ENCODE results near the gene ILF2. TPM values are rescaled to one million over a fixed set of nuclear protein-coding genes. Genes with fewer than 3 reads are reported as not detected.

ILF2 gene
- total RNA-seq, 1 experiment from 2014 or later = 420 TPM

GRCh38 chr1:153629971-153630370 is 40.8 kb downstream of the ILF2 start:
- BruUV-seq (replicated peaks) = no TSS peak

DNA sequence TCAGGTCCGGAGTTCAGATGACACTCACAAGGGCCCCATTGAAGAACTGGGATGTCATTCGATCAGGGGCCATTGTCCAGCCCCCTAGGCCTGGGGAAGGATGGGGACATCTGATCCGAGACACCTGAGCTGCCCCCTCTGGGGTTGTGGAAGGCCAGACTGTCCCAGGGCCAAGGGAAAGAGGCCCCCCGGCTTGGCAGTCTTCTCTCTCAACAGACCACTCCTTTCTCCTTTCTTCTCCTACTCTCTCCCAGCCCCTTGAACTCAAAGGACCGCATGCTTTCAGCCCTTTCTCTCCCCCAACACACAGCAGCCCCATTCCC is 41.5 kb downstream of the ILF2 start:
- ChIA-PET CTCF (no interaction called here), POLR2A (ENCODE audit: low non-redundant PET) (no interaction called here)
- no TSS peak for BruUV-seq (replicated peaks)
- Histone ChIP-seq H3K4me1 (ENCODE audit: insufficient read depth, low read length, poor library complexity, severe bottlenecking) (peaks cover 23% of the 10 kb centered on the region), H3K36me3 (ENCODE audit: insufficient read depth, low read length, poor library complexity, severe bottlenecking) (no peaks in the 10 kb centered on the region), H3K4me3 (ENCODE audit: low read depth, low read length, poor library complexity, severe bottlenecking) (no peak overlapping the region), H3K27me3 (replicated peaks; ENCODE audit: insufficient read depth, low read depth, low read length, poor library complexity) (no peaks in the 10 kb centered on the region), H3K9me3 (ENCODE audit: low read depth, low read length, poor library complexity, severe bottlenecking) (no peaks in the 10 kb centered on the region), H3K27ac (ENCODE audit: low read depth, low read length, poor library complexity, severe bottlenecking) (no peak overlapping the region)
- TF ChIP-seq EZH2 (IDR thresholded peaks at IDR 0.05; ENCODE audit: borderline replicate concordance, low read depth, low read length, poor library complexity, severe bottlenecking) = no peak
- no peak for TF ChIP-seq CTCF (conservative IDR thresholded peaks at IDR 0.05; ENCODE audit: low read depth, low read length)
- no peak for DNase-seq (ENCODE audit: low spot score)
- intact Hi-C loops (cut with micrococcal nuclease; ENCODE audit: unreplicated experiment) = no loop called here

More at GRCh38 chr1:153629971-153630370, 40.8 kb downstream of the ILF2 start:
- POLR2A ChIA-PET (ENCODE audit: low non-redundant PET) = no interaction called here
- H3K9me3 ChIP-seq (ENCODE audit: low read depth, low read length, poor library complexity, severe bottlenecking) = no peaks in the 10 kb centered on the region
- H3K27me3 ChIP-seq (replicated peaks; ENCODE audit: insufficient read depth, low read depth, low read length, poor library complexity) = no peaks in the 10 kb centered on the region
- H3K27ac ChIP-seq (ENCODE audit: low read depth, low read length, poor library complexity, severe bottlenecking) = no peak overlapping the region
- intact Hi-C loops (cut with micrococcal nuclease; ENCODE audit: unreplicated experiment) = loop anchor here (5.0 kb wide), 1 partner anchor 98 kb away; no protein-coding TSS in a partner anchor
- no peak for DNase-seq (ENCODE audit: low spot score)
- CTCF ChIA-PET = no interaction called here
- no peak for TF ChIP-seq CTCF (conservative IDR thresholded peaks at IDR 0.05; ENCODE audit: low read depth, low read length)
- no peak for TF ChIP-seq EZH2 (IDR thresholded peaks at IDR 0.05; ENCODE audit: borderline replicate concordance, low read depth, low read length, poor library complexity, severe bottlenecking)
- H3K36me3 ChIP-seq (ENCODE audit: insufficient read depth, low read length, poor library complexity, severe bottlenecking) = no peaks in the 10 kb centered on the region
- H3K4me3 ChIP-seq (ENCODE audit: low read depth, low read length, poor library complexity, severe bottlenecking) = no peak overlapping the region
- H3K4me1 ChIP-seq (ENCODE audit: insufficient read depth, low read length, poor library complexity, severe bottlenecking) = peaks cover 23% of the 10 kb centered on the region

- no peak for DNase-seq (ENCODE audit: low spot score)
- H3K4me1 ChIP-seq (ENCODE audit: insufficient read depth, low read length, poor library complexity, severe bottlenecking) = peaks cover 23% of the 10 kb centered on the region
- intact Hi-C loops (cut with micrococcal nuclease; ENCODE audit: unreplicated experiment) = no loop called here
- no TSS peak for BruUV-seq (replicated peaks)
- TF ChIP-seq CTCF (conservative IDR thresholded peaks at IDR 0.05; ENCODE audit: low read depth, low read length) (no peak), EZH2 (IDR thresholded peaks at IDR 0.05; ENCODE audit: borderline replicate concordance, low read depth, low read length, poor library complexity, severe bottlenecking) (no peak)
- no peaks in the 10 kb centered on the region for H3K9me3 ChIP-seq (ENCODE audit: low read depth, low read length, poor library complexity, severe bottlenecking)
- H3K4me3 ChIP-seq (ENCODE audit: low read depth, low read length, poor library complexity, severe bottlenecking) = no peak overlapping the region
- no peaks in the 10 kb centered on the region for H3K27me3 ChIP-seq (replicated peaks; ENCODE audit: insufficient read depth, low read depth, low read length, poor library complexity)
- POLR2A ChIA-PET (ENCODE audit: low non-redundant PET) = no interaction called here
- no peaks in the 10 kb centered on the region for H3K36me3 ChIP-seq (ENCODE audit: insufficient read depth, low read length, poor library complexity, severe bottlenecking)
- CTCF ChIA-PET = no interaction called here
- no peak overlapping the region for H3K27ac ChIP-seq (ENCODE audit: low read depth, low read length, poor library complexity, severe bottlenecking)
These were observed 42.0 kb downstream of the ILF2 start for GRCh38 chr1:153628638-153629342.

Data from A673 (cell line).